B cell (primary cell): ENCODE data around the gene BUB1B. TPM values are rescaled to one million over a fixed set of nuclear protein-coding genes. Genes with fewer than 3 reads are reported as not detected.

Source experiments
- ATAC-seq: fragments of 200-7000 bp; cut with Tn5 transposase; one replicate; pipeline ENCODE4 v1.10.0; 2021; ENCODE audit warnings: low read depth, mild to moderate bottlenecking, moderate number of reproducible peaks, moderate library complexity
- CTCF ChIA-PET: fragments of 350-600 bp; sonication (Branson Sonifier 250); formaldehyde crosslinking; loops from one replicate; lab custom pipeline; 2021; ENCODE audit warnings: antibody characterized with exemption, inconsistent platforms; lab: Charles Lee
- POLR2A ChIA-PET: fragments of 350-600 bp; sonication (Branson Sonifier 250); formaldehyde crosslinking; loops from one replicate; lab custom pipeline; 2021; ENCODE audit warnings: antibody characterized with exemption; lab: Charles Lee
- DNase-seq: peaks from one replicate; pipeline ENCODE4 v3.0.0; 2013
- H2AFZ ChIP-seq: 2 replicates; pipeline ENCODE4 v1.6.1; 2012; ENCODE audit warnings: mild to moderate bottlenecking, low read depth, low read length; ENCODE audit not compliant: insufficient read depth, poor library complexity, severe bottlenecking
- H3K27ac ChIP-seq, 2 donors: 1 replicate in 1 of 2; 2 replicates in 1 of 2; pipeline ENCODE4 v1.5.1; 2012 to 2013; ENCODE audit warnings: low read length in 2 of 2, mild to moderate bottlenecking in 2 of 2, moderate library complexity in 1 of 2
- H3K27me3 ChIP-seq, 4 experiments: fragments of 200-600 bp in 1 of 4; sonication (generic) in 1 of 4; replicated peaks in 1 of 4; 1 replicate in 2 of 4; 2 replicates in 2 of 4; pipeline versions ENCODE4 v1.6.1 to v1.7.0; 2013 to 2016; ENCODE audit warnings: low read length in 3 of 4, mild to moderate bottlenecking in 2 of 4, mixed read lengths in 1 of 4, moderate library complexity in 1 of 4; ENCODE audit not compliant: insufficient read depth in 4 of 4, control insufficient read depth in 3 of 4; ENCODE audit errors: control extremely low read depth in 1 of 4
- H3K36me3 ChIP-seq, 2 experiments: replicated peaks in 1 of 2; 1 replicate in 1 of 2; 2 replicates in 1 of 2; pipeline versions ENCODE4 v1.6.1 to v1.7.1; 2013; ENCODE audit warnings: low read length in 1 of 2; ENCODE audit not compliant: insufficient read depth in 2 of 2, control insufficient read depth in 1 of 2; ENCODE audit errors: control extremely low read depth in 1 of 2, extremely low read depth in 1 of 2
- H3K4me1 ChIP-seq, 2 donors: fragments of 200-600 bp in 1 of 2; sonication (generic) in 1 of 2; 1 replicate in 1 of 2; 2 replicates in 1 of 2; pipeline versions ENCODE4 v1.5.1 to v1.6.1; 2013 to 2017; ENCODE audit warnings: low read length in 2 of 2; ENCODE audit not compliant: control insufficient read depth in 2 of 2, insufficient read depth in 2 of 2
- H3K4me2 ChIP-seq: replicated peaks from 2 replicates; pipeline ENCODE3; 2012; ENCODE audit warnings: mild to moderate bottlenecking, low read depth, low read length; ENCODE audit not compliant: poor library complexity, severe bottlenecking
- H3K4me3 ChIP-seq, 5 experiments: fragments of 200-600 bp in 1 of 5; sonication (generic) in 1 of 5; 1 replicate in 3 of 5; 2 replicates in 2 of 5; pipeline versions ENCODE4 v1.5.1 to v1.7.0; 2011 to 2016; ENCODE audit warnings: low read length in 4 of 5, mild to moderate bottlenecking in 4 of 5, low read depth in 2 of 5, control low read depth in 1 of 5, moderate library complexity in 1 of 5; ENCODE audit not compliant: insufficient read depth in 1 of 5; ENCODE audit errors: control extremely low read depth in 1 of 5, extremely low read depth in 1 of 5
- H3K79me2 ChIP-seq: fragments of 200-600 bp; sonication (generic); one replicate; pipeline ENCODE4 v1.6.0; 2016; ENCODE audit warnings: low read length; ENCODE audit not compliant: control insufficient read depth, insufficient read depth
- H3K9ac ChIP-seq: fragments of 200-600 bp; sonication (generic); 2 replicates; pipeline ENCODE4 v1.6.1; 2017; ENCODE audit warnings: mild to moderate bottlenecking, low read length, moderate library complexity
- H3K9me3 ChIP-seq, 3 donors: one replicate each; pipeline versions ENCODE4 v1.6.1 to v1.7.1; 2013; ENCODE audit warnings: low read length in 2 of 3; ENCODE audit not compliant: control insufficient read depth in 2 of 3, insufficient read depth in 1 of 3; ENCODE audit errors: control extremely low read depth in 1 of 3
- H4K20me1 ChIP-seq: 2 replicates; pipeline ENCODE4 v1.6.0; 2012; ENCODE audit warnings: mild to moderate bottlenecking, low read length; ENCODE audit not compliant: insufficient read depth, control insufficient read depth, poor library complexity, severe bottlenecking
- H3K27ac Mint-ChIP-seq: one replicate; pipeline ENCODE4 v1.8.0; 2021; ENCODE audit warnings: mixed read lengths
- H3K27me3 Mint-ChIP-seq: one replicate; pipeline ENCODE4 v1.8.0; 2021; ENCODE audit warnings: mixed read lengths
- H3K4me1 Mint-ChIP-seq: one replicate; pipeline ENCODE4 v1.8.0; 2021; ENCODE audit warnings: mixed read lengths
- H3K4me3 Mint-ChIP-seq: one replicate; pipeline ENCODE4 v1.8.0; 2021; ENCODE audit warnings: mixed read lengths
- H3K9me3 Mint-ChIP-seq: one replicate; pipeline ENCODE4 v1.8.0; 2022; ENCODE audit warnings: mixed read lengths; ENCODE audit not compliant: insufficient read depth
- CTCF ChIP-seq: fragments of 200-600 bp; IDR thresholded peaks from one replicate; pipeline ENCODE4 v1.8.0; 2022; ENCODE audit warnings: antibody characterized with exemption, mild to moderate bottlenecking
- EZH2 ChIP-seq: IDR thresholded peaks from 2 replicates; pipeline ENCODE4 v1.6.1; 2012; ENCODE audit warnings: borderline replicate concordance, low read depth, mild to moderate bottlenecking, moderate library complexity, low read length; ENCODE audit not compliant: insufficient read depth, poor library complexity, severe bottlenecking
- WGBS: methylation state at CpG from one replicate; pipeline ENCODE4 v1.1.5; 2013; ENCODE audit warnings: missing lambda C conversion rate; ENCODE audit not compliant: insufficient coverage; 5-methylcytosine and 5-hydroxymethylcytosine counted together
- intact Hi-C: fragments of 100-400 bp; cut with micrococcal nuclease; formaldehyde crosslinking; loops from one replicate; pipeline ENCODE4 v1.10.0; 2022
- polyA plus RNA-seq: library from polyadenylated mRNA; depleted of rRNA; stranded (reverse); fragments of >200 nt; gene quantifications from 2 replicates; pipeline ENCODE4 v1.2.3, GENCODE V29; 2012
- total RNA-seq, 2 donors: library from RNA; stranded (reverse); fragments of 120-200 nt in 1 of 2; gene quantifications; 1 replicate in 1 of 2; 2 replicates in 1 of 2; pipeline versions ENCODE4 v1.2.3 to v1.2.4, GENCODE V29; 2013 to 2022

Gene BUB1B
- total and polyA plus RNA-seq, 2 donors (not counting 1 experiment from before 2014, with no cell fraction given) = 0.70 to 4.4 TPM

- Histone ChIP-seq H3K4me2 (no peak overlapping the region), H3K4me3 (no peak overlapping the region), H3K27me3 (peaks cover 0 to 13% (median under 1%) of the 10 kb centered on the region in 4 experiments), H3K4me1 (no peaks in the 10 kb centered on the region), H3K79me2 (no peaks in the 10 kb centered on the region), H3K36me3 (no peaks in the 10 kb centered on the region), H2AFZ (no peak overlapping the region), H3K9me3 (no peaks in the 10 kb centered on the region), H3K9ac (no peak overlapping the region), H3K27ac (no peak overlapping the region), H4K20me1 (no peaks in the 10 kb centered on the region)
- H3K27ac Mint-ChIP-seq = no peak overlapping the region
- TF ChIP-seq CTCF = no peak
- no peak for TF ChIP-seq EZH2
- H3K4me1 Mint-ChIP-seq = no peaks in the 10 kb centered on the region
- peaks cover 10% of the 10 kb centered on the region for H3K27me3 Mint-ChIP-seq
- 98% methylated on average over 6 of the region's 8 CpGs for WGBS
- CTCF ChIA-PET = interaction anchor here (0.9 to 1.2 kb wide), 2 partner anchors 17 to 29 kb away, joined by 3 read pairs; no protein-coding TSS in a partner anchor
- intact Hi-C loops = no loop called here
- H3K4me3 Mint-ChIP-seq = no peak overlapping the region
- POLR2A ChIA-PET = no interaction called here
- no peak for ATAC-seq
- no peak for DNase-seq
- no peaks in the 10 kb centered on the region for H3K9me3 Mint-ChIP-seq
Observed at GRCh38 chr15:40246496-40247280, 85.8 kb downstream of the BUB1B start.

DNA sequence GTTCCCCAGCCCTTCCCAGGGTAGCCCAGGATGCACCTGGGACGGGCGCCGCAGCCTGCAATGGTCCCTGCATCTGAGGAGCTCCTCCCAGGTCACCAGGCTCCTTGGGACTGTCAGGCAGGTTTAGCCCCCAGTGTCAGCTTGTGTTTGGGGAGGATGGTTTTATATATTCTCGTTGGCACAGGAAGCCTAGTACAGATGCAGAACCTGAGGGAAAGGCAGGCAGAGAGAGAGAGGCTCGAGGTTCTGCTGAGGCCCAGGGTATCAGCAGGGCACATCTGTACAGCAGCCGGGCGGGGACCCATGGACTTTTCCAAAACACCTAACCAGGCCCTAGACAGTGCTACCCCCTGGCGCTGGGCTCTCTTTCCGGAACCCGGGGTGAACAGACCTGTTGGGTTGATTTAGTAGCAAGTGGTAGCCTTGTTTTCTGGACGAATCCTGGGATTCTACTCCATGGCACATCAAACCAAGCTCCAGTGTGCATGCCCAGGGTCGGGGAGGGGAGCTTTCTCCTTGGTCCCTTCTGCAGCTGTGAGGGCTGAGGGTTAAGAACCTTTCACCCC lies 86.6 kb downstream of the BUB1B start:
- Mint-ChIP-seq H3K27ac (no peak overlapping the region), H3K4me1 (no peaks in the 10 kb centered on the region), H3K9me3 (no peaks in the 10 kb centered on the region), H3K4me3 (no peak overlapping the region), H3K27me3 (peaks cover 10% of the 10 kb centered on the region)
- ChIA-PET POLR2A (no interaction called here), CTCF (interaction anchor here (0.9 to 1.2 kb wide), 2 partner anchors 18 to 30 kb away, joined by 3 read pairs; no protein-coding TSS in a partner anchor)
- WGBS = 82% methylated on average over 9 of the region's 12 CpGs
- H4K20me1 ChIP-seq = no peaks in the 10 kb centered on the region
- no peak overlapping the region for H2AFZ ChIP-seq
- no peaks in the 10 kb centered on the region for H3K36me3 ChIP-seq
- no peak overlapping the region for H3K4me2 ChIP-seq
- H3K27ac ChIP-seq = no peak overlapping the region
- H3K4me1 ChIP-seq = peaks cover 0 to 6% of the 10 kb centered on the region in 2 donors
- no peaks in the 10 kb centered on the region for H3K9me3 ChIP-seq
- no peak overlapping the region for H3K9ac ChIP-seq
- TF ChIP-seq CTCF (no peak), EZH2 (no peak)
- no peaks in the 10 kb centered on the region for H3K79me2 ChIP-seq
- DNase-seq (no peak), ATAC-seq (no peak)
- no peak overlapping the region for H3K4me3 ChIP-seq
- H3K27me3 ChIP-seq = peaks cover 0 to 21% (median 5%) of the 10 kb centered on the region in 4 experiments
- intact Hi-C loops = no loop called here
